BJ (cell line): ENCODE results near the gene ASIC3. TPM values are rescaled to one million over a fixed set of nuclear protein-coding genes. Genes with fewer than 3 reads are reported as not detected.
"Not testable (repeated sequence)": the region's sequence is repeated elsewhere in the genome, so short reads cannot be mapped to it uniquely, and the experiment has no call there.

Source experiments
- CTCF ChIA-PET: fragments of 350-600 bp; formaldehyde crosslinking; extraction: SDS; loops from one replicate; lab custom pipeline; 2021; ENCODE audit warnings: antibody characterized with exemption, inconsistent platforms; lab: Yijun Ruan, JAX
- POLR2A ChIA-PET: fragments of 300-600 bp; sonication (Branson Sonifier 250); formaldehyde crosslinking; extraction: SDS; loops from one replicate; lab custom pipeline; 2021; ENCODE audit warnings: antibody characterized with exemption; lab: Charles Lee
- DNase-seq: peaks from one replicate; pipeline ENCODE4 v3.0.0-alpha.2; 2011; ENCODE audit warnings: low read depth
- H3K27me3 ChIP-seq: 2 replicates; pipeline ENCODE4 v1.6.0; 2011; ENCODE audit warnings: low read length; ENCODE audit not compliant: control insufficient read depth, insufficient read depth
- H3K36me3 ChIP-seq: 2 replicates; pipeline ENCODE4 v1.5.1; 2011; ENCODE audit warnings: low read length; ENCODE audit not compliant: control insufficient read depth, insufficient read depth
- H3K4me3 ChIP-seq: 2 replicates; pipeline ENCODE4 v1.5.1; 2011; ENCODE audit warnings: low read depth, mild to moderate bottlenecking, control low read depth, low read length
- CTCF ChIP-seq: IDR thresholded peaks from 2 replicates; pipeline ENCODE4 v1.5.1; 2011; ENCODE audit warnings: low read depth, mild to moderate bottlenecking, control low read depth, inconsistent platforms, low read length, moderate library complexity; ENCODE audit not compliant: insufficient read depth
- polyA plus RNA-seq: library from polyadenylated mRNA; depleted of rRNA; stranded (reverse); fragments of >200 nt; gene quantifications from 2 replicates; pipeline ENCODE4 v1.2.3, GENCODE V29; 2011

Gene ASIC3
- polyA plus RNA-seq, 1 experiment, result 0.45 TPM

- TF ChIP-seq CTCF, result no peak
- ChIA-PET CTCF (interaction anchor here (6.7 kb wide), 1 partner anchor 14 kb away, joined by 58 read pairs; no protein-coding TSS in a partner anchor), POLR2A (no interaction called here)
- Histone ChIP-seq H3K36me3 (no peaks in the 10 kb centered on the region), H3K4me3 (no peak overlapping the region), H3K27me3 (peaks cover 24% of the 10 kb centered on the region)
- no peak for DNase-seq
Measured at GRCh38 chr7:151023232-151023631, 25.1 kb upstream of the ASIC3 start.

- TF ChIP-seq CTCF, result no peak
- DNase-seq, result no peak
- H3K36me3 ChIP-seq, result no peaks in the 10 kb centered on the region
- no peak within 1 kb of the TSS for H3K4me3 ChIP-seq
- POLR2A ChIA-PET, result interaction anchor here (0.5 kb wide), 1 partner anchor 267 kb away, joined by 3 read pairs; no protein-coding TSS in a partner anchor
- peaks cover 13% of the 10 kb centered on the region for H3K27me3 ChIP-seq
- CTCF ChIA-PET, result interaction anchor here (0.9 kb wide), 2 partner anchors 12 to 16 kb away, joined by 3 read pairs; no protein-coding TSS in a partner anchor
Measured at GRCh38 chr7:151024435-151025056, 23.8 kb upstream of the ASIC3 start, which contains the start of gene ATG9B. TSS of gene ATG9B (minus strand) at chr7:151024494. CDS start at chr7:151024423, 71 bp downstream.

GRCh38 chr7:151025924-151026671 is 22.2 kb upstream of the ASIC3 start:
- ChIA-PET CTCF (interaction anchor here (0.6 to 1.3 kb wide), 3 partner anchors 10 to 147 kb away, joined by 3 read pairs; no protein-coding TSS in a partner anchor), POLR2A (no interaction called here)
- Histone ChIP-seq H3K27me3 (peaks cover 4% of the 10 kb centered on the region; the same call in 1 of the 2 replicates), H3K36me3 (no peaks in the 10 kb centered on the region), H3K4me3 (no peak overlapping the region)
- TF ChIP-seq CTCF, result no peak
- DNase-seq, result no peak

- DNase-seq, POLR2A ChIA-PET, H3K4me3 ChIP-seq, H3K36me3 ChIP-seq, H3K27me3 ChIP-seq: not testable (repeated sequence)
- CTCF ChIA-PET, result interaction anchor here (0.6 to 2.9 kb wide), 5 partner anchors 8 to 146 kb away, joined by 3 to 22 read pairs (median 3); no protein-coding TSS in a partner anchor
Measured at GRCh38 chr7:151026771-151027727, 21.3 kb upstream of the ASIC3 start.

- DNase-seq, H3K27me3 ChIP-seq, H3K36me3 ChIP-seq: not testable (repeated sequence)
- H3K4me3 ChIP-seq, result peak overlapping the region; percentile 84
- CTCF ChIA-PET, result interaction anchor here (0.8 to 2.9 kb wide), 9 partner anchors 9 to 86 kb away, joined by 3 to 22 read pairs (median 7); partner anchors contain the start of gene TMUB1
- POLR2A ChIA-PET, result interaction anchor here (1.3 kb wide), 1 partner anchor 11 kb away, joined by 4 read pairs; no protein-coding TSS in a partner anchor
Measured at GRCh38 chr7:151027728-151028130, 20.6 kb upstream of the ASIC3 start.
